SU-DHL-6 (cell line): ENCODE measurements around the gene CAMKK2.

Experiments used
- CTCF ChIP-seq: fragments of 200-600 bp; sonication (generic); IDR thresholded peaks from one replicate; pipeline ENCODE4 v1.5.1; 2017; ENCODE audit warnings: antibody characterized with exemption, mild to moderate bottlenecking, low read length, moderate library complexity; ENCODE audit not compliant: insufficient read depth, poor library complexity, severe bottlenecking
- EZH2phosphoT487 ChIP-seq: fragments of 200-600 bp; sonication (generic), shearing (Covaris generic); conservative IDR thresholded peaks from 2 replicates; pipeline ENCODE4 v1.6.1; 2018; ENCODE audit warnings: mild to moderate bottlenecking, antibody characterized with exemption, low read length, moderate library complexity, mixed read lengths

- TF ChIP-seq CTCF (no peak), EZH2phosphoT487 (no peak)
These were observed 36.4 kb downstream of the CAMKK2 start for GRCh38 chr12:121260091-121260490.
